Activated CD4-positive, alpha-beta T cell treated with anti-CD3 and anti-CD28 coated beads for 48 hours (primary cell): Measurements from ENCODE around the gene LRG1.
"Not testable (repeated sequence)": the region's sequence is repeated elsewhere in the genome, so short reads cannot be mapped to it uniquely, and the experiment has no call there.

ENCODE experiments used
- DNase-seq: peaks from one replicate; pipeline ENCODE4 v3.0.0-alpha.2; 2020

LRG1 gene

GRCh38 chr19:4575267-4576015, 35.6 kb upstream of the LRG1 start:
- DNase-seq = peak; percentile 21

- DNase-seq = no peak
Measured at GRCh38 chr19:4573682-4574081, 33.8 kb upstream of the LRG1 start.

- no peak for DNase-seq
Measured at GRCh38 chr19:4571305-4571917, 31.6 kb upstream of the LRG1 start.

- no peak for DNase-seq
Measured at GRCh38 chr19:4570916-4571304, 31.1 kb upstream of the LRG1 start.

- DNase-seq = no peak
Measured at GRCh38 chr19:4570402-4570801, 30.6 kb upstream of the LRG1 start.

- DNase-seq = no peak
Measured at GRCh38 chr19:4568886-4569285, 29.1 kb upstream of the LRG1 start.

- peak; percentile 82 for DNase-seq
Measured at GRCh38 chr19:4567584-4568071, 27.8 kb upstream of the LRG1 start.

GRCh38 chr19:4566402-4567051, 26.7 kb upstream of the LRG1 start:
- no peak for DNase-seq

GRCh38 chr19:4563562-4563961, 23.7 kb upstream of the LRG1 start:
- DNase-seq = not testable (repeated sequence)

- not testable (repeated sequence) for DNase-seq
Measured at GRCh38 chr19:4562085-4562484, 22.2 kb upstream of the LRG1 start.

- DNase-seq = no peak
Measured at GRCh38 chr19:4559569-4559968, 19.7 kb upstream of the LRG1 start, which contains the start of gene SEMA6B. Gene SEMA6B (minus strand): TSS chr19:4559684. CDS start chr19:4558457, 1,227 bp downstream.

- DNase-seq = peak; percentile 56
Measured at GRCh38 chr19:4557971-4558941, 18.4 kb upstream of the LRG1 start.

- peak; percentile 56 for DNase-seq
Measured at GRCh38 chr19:4557144-4557970, 17.5 kb upstream of the LRG1 start.

- DNase-seq = peak; percentile 65
Measured at GRCh38 chr19:4556597-4557127, 16.8 kb upstream of the LRG1 start.

GRCh38 chr19:4555657-4556561, 16.1 kb upstream of the LRG1 start:
- DNase-seq = peak; percentile 17

GRCh38 chr19:4554717-4555116, 14.9 kb upstream of the LRG1 start:
- no peak for DNase-seq

GRCh38 chr19:4553775-4554174, 13.9 kb upstream of the LRG1 start:
- DNase-seq = no peak

- DNase-seq = no peak
Measured at GRCh38 chr19:4553092-4553695, 13.4 kb upstream of the LRG1 start.

- no peak for DNase-seq
Measured at GRCh38 chr19:4552525-4552819, 12.6 kb upstream of the LRG1 start.

GRCh38 chr19:4550479-4551050, 10.7 kb upstream of the LRG1 start:
- no peak for DNase-seq
